Amniotic stem cell (primary cell): ENCODE data around the gene INHBE.
"Not testable (repeated sequence)": the region's sequence is repeated elsewhere in the genome, so short reads cannot be mapped to it uniquely, and the experiment has no call there.

Source experiments
- DNase-seq: peaks from one replicate; lab custom pipeline; 2025; lab: John Stamatoyannopoulos, UW

Gene INHBE

GRCh38 chr12:57498132-57498502 lies 43.0 kb downstream of the INHBE start:
- DNase-seq, result no peak

- no peak for DNase-seq
Measured at GRCh38 chr12:57498571-57498970, 43.5 kb downstream of the INHBE start.

GRCh38 chr12:57500213-57500612 lies 45.1 kb downstream of the INHBE start:
- DNase-seq, result no peak

GRCh38 chr12:57502311-57502969 lies 47.3 kb downstream of the INHBE start:
- not testable (repeated sequence) for DNase-seq

GRCh38 chr12:57506541-57506940 lies 51.4 kb downstream of the INHBE start:
- not testable (repeated sequence) for DNase-seq
